HG03139 (cell line): ENCODE measurements around the gene CPZ.

Experiments
- ATAC-seq: cut with Tn5 transposase; IDR thresholded peaks from one replicate; pipeline ENCODE4 v1.9.1; 2021; ENCODE audit not compliant: unreplicated experiment

The CPZ gene

DNA sequence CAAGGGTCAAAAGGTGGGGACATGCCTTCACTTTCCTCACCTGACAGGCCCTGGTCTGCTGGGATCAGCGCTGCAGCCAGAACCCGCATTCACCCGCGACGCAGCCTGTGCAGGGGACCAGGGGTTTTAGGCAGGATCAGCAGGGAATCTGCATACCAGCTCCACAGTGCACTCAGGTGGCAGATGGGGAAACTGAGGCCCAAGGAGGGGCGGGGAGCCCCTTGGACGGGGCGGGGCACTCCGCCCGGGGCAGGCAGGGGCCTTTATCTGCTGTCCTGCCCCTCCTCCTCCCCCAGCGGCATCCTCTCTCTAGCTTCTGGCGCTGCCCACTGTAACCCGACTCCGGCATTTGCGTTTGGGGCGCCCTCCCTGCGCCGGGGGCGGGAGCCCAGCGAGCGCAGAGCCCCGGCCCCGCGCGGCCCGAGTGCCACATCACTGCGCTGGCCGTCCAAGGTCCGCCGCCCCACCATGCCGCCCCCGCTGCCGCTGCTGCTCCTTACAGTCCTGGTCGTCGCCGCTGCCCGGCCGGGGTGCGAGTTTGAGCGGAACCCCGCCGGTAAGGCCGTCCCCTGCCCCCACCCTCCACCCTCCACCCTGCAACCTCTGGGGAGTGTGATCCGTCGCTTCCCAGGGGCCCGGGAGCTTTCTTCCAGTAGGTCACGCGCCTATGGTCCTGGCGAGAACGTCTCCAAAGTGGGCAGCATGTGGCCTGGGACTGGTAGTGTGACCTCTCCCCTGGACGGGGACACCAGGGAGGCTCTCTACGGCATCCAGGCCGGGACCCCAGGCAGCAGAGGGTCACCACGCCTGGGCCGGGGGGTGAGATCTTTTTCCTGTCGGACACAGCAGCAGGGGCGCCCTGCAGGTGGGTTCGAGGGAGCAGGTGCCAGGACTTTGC, at the start of gene CPZ:
Gene CPZ, plus strand, starts transcription at position 400 of the 898 bp plus-strand sequence. Its CDS starts 69 bp downstream, at position 469.
- ATAC-seq = no peak

DNA sequence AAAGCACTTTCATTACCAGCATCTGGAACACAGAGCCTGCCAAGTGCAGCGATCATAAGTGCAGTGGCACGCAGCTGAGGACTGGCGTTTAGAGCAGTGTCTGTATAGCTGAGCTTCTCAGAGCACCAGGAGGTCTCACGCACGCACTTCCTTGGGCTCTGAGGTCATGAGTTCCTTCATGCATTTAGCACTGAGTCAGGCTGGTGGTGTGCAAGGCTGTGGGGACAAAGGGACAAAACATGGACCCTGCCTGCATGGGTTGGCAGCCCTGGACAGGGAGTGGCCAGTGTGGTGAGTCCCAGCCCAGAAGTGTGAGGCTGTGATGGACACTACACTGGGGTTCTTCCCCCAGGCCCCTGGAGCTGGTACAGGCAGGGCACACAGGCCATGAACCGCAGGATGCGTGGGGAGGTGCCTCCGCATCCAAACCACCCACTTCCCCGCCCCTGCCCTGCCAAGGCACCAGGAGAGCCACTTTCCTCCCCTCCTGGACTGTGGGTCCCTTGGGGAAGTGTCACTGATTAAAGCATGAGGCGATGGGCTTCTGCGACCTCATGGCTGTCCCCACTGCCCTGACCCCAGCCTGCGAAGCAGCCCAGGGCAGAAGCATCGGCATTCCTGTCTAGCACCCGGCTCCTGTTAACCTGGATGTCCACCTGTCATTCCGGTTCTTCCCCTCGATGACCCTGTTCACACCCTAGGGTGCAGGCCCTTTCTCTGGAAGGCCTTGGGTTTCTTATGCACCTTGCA, 49.6 kb upstream of the CPZ start:
- no peak for ATAC-seq

DNA sequence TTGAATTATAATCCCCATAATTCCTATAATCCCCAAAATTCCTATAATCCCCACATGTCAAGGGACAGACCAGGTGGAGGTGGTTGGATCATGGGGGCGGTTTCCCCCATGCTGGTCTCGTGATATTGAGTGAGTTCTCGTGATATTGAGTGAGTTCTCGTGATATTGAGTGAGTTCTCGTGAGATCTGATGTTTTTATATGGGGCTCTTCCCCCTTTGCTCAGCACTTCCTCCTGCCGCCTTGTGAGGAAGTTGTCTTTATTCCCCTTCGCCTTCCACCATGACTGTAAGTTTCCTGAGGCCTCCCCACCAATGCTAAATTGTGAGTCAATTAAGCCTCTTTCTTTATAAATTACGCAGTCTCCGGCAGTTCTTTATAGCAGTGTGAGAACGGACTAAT, 48.9 kb upstream of the CPZ start:
- no peak for ATAC-seq

DNA sequence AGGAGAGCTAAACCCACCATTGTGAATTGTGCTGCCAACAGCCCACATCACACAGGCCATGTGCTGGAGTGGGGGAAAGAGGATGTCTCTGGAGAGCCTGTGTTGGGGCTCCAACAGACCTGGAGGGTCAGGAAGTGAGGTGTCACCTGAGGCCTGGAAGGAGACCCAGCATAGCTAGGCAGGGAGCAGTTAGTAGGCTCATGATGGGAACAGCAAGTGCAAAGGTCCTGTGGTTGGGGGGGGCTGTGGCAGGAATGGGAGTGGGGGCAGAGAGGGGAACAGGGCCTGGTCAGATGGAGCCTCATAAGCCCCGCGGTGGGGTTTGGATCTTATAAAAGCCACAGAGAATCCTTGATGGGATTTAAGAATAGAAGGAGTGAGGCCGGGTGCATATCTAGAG, 48.3 kb upstream of the CPZ start:
- no peak for ATAC-seq

DNA sequence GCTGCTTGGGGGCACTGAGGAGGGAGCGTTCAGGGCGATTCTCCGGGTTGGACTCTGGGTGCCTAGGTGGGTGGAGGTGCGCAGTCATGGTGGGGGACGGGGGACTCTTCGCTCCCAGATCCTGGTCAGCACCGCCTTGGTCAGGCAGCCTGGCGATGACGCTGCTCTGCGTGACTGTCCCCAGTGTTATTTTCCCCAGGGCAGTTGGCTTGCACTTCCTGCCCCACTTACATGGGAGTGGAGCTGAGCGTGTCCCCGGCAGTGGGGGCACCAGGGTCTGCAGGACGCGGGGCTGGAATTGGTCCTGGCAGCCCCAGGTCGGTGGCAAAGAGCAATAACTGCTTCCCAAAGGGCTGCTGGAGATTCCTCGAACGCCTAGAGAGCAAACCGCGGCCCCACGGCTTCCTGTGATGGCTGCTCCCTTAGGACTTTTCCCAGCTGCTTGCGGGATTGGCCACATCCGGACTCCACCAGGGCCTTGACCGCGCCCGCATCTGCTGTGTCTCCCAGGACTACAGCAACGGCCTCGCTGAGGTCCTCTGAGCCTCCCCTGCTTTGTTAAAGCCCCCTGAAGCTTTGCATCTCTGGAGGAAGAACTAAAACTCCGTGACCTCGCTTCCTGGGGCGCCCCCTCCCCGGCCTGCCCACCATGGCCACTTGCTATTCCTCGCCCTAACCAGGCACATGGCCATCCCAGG, 47.7 kb upstream of the CPZ start:
- no peak for ATAC-seq

DNA sequence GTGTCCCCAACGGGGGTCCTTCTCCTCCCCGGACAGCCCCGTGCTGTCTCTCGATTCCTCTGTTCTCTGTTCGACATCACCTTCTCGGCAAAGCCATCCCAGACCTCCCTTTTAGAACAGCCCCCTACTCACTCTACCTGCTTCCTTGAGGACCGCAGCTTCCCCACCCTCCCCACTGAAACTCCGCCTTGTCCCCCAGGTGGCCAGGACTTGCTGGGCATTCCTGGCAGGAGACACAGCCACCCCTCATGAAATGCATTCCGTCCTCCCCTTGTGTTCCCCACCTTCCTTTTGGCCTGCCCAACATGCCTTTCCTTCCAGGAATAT, 47.2 kb upstream of the CPZ start:
- ATAC-seq = no peak

DNA sequence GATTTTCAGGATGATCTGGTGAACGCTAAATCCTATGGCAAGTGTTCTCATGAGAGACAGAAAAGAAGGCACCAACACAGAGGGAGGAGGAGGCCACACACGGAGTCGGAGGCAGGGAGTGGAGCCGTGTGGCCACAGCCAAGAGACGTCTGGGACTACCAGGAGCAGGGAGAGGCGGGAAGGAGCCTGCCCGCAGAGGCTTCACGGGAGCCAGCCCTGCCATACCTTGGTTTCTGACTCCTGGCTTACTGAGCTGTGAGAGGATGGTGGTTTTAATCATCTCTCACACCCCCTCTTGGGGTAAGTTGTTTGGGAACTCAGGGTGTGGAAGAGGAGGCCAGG, 45.8 kb upstream of the CPZ start:
- no peak for ATAC-seq

DNA sequence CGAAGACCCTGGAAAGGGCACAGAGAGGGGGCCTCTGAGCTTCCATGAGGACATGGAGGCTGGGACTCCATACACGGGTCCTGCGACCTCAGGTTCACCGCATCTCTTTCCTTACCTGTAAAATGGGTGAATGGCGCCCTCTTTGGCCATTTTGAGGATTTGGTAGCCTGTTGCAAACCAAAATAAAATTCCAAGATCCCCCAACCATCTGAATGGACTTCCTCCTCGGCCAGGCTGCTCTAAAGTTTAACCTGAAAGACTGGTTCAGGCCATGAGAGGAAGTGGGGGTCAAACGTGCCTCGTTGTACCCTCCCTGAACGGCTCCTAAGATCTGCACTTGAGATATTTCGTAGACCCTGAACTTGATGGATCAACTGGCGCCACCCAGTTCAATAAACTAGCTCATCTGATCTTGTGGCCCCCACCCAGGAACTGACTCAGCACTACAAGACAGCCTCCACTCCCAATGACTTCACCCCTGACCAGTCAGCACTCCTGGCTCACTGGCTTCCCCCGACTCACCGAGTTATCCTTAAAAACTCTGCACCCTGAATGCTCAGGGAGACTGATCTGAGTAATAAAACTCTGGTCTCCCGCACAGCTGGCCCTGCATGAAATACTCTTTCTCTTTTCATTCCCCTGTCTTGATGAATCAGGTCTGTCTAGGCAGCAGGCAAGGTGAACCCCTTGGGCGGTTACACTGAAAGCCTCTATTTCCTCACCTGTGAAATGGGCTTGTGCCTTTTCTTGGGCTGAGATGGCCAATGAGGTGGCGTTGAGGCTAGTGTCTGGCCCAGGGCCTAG, 45.3 kb upstream of the CPZ start:
- no peak for ATAC-seq

DNA sequence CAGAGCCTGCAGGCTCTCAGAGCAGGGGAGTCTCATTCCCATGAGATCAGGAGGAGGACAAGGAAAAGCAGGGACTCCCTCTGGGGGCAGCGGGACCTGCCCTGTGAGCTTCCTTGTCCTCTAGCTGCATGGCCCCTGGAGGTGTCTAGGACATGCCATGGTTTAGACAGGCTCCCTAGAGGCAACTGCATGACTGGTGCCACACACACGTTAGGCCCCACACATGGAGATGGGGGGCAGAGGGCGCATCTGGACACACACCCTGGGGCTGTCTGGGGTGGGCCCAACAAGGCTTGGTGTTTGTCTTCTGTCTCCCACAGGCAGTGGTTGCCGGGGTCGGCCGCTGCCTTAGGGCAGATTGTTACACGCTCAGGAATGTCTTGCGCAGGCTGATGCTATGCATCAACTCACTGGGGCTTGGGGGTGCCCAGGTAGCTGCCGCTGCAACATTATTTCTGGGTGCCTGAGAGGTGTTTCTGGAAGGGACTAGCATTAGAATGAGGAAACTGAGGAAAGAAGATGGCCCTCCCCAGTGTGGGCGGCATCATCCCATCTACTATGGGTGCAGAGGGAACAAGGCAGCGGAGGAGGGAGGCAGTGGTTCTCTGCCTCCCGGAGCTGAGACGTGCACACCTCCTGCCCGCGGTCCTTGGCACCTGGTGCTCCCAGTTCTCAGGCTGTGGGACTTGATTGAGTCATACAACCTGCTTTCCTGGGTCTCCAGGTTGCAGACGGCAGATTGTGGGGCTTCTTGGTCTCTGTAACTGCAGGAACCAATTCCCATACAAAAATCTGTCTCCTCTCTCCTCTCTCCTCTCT, 44.4 kb upstream of the CPZ start:
- no peak for ATAC-seq

DNA sequence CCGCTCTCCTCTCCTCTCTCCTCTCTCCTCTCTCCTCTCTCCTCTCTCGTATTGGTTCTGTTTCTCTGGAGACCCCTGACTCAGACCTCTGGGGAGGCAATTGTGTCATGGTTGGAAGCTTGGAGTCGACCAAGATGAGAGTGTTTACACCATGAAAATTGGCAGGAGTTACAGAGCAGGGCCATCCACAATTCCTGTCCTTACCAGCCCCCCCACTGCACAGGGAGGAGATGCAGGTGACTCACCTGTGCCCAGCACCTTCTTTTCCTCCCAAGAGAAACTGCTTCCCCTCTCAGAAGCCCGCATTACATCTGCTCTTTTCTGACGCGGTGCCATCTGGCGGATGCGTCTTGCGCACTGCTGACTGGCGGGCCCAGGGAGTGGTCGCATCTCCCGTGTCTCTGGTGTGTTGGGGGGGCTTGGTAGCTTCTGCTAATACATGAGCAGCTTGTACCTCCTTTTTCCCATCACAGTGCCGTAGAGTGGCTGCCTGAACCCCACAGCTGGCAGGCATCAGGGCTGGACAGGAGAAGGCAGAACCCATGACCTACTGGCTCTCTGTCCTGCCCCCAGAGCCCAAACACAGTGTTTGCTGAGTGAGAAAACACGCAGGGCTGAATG, 43.7 kb upstream of the CPZ start:
- no peak for ATAC-seq

DNA sequence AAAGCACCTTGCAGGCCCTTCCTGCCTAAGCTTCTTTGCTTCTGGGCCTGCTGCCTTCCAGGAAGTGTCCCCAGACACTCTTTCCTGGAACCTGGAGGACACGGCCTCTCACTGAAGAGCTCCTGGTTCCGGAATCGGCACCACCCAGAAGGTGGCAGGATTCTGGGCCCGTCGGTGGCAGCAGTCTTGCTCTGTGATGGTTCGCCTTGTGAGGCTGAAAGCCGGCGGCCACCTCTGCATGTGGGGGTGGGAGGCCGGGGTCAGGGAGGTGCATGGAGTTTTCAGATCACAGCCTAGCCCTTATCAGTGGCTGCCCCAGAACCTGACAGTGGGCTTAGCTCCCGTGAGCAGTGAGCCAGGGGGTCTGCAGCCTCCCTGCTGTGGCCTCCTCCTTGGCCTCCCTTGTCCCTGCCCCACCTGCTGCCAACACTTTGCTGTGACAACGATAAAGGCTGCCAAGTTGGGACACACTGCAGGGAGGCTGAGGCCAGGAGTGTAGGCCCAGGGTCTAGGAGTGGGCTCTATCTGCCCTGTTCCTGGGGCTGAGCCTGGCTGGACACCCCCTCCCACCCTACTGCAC, 43.1 kb upstream of the CPZ start:
- no peak for ATAC-seq

DNA sequence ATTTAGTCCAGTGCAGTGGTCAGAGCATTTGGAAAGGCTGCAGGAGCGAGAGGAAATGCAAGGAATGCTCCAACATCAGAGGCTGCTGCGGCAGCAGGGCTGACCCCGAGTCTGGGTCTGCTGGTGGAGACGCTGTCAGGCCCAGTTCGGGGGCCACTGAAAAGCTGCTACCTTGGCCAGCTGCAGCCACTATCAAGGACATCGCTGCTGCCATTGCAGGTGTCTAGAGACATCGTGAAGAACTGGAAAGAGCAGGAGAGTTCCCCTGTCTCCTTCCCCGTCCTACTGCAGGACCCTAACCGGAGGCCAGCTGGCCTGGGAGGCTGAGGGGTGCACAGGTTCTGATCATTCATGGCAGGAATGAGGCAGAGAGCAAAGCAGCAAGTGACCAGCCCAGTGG, 41.9 kb upstream of the CPZ start:
- ATAC-seq = no peak

DNA sequence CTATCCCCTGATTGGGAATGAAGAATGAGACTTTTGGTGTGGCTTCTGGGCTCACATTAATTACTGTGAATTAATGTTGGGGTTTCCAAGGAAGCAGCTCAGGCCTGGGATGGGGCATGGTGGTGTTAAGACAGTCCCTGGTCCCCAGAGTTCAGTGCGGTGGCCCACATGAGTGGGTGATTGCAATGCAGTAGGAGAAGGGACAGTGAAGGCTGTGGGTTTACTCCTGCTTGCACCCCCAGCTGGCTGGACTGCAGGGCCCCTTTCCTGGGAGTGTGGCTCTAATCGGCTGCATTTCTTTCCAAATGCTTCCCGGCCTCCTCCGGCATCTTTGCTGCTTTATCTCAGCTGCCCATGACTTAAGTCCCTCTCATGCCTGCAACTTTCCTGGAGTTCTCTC, 40.5 kb upstream of the CPZ start:
- ATAC-seq = no peak

DNA sequence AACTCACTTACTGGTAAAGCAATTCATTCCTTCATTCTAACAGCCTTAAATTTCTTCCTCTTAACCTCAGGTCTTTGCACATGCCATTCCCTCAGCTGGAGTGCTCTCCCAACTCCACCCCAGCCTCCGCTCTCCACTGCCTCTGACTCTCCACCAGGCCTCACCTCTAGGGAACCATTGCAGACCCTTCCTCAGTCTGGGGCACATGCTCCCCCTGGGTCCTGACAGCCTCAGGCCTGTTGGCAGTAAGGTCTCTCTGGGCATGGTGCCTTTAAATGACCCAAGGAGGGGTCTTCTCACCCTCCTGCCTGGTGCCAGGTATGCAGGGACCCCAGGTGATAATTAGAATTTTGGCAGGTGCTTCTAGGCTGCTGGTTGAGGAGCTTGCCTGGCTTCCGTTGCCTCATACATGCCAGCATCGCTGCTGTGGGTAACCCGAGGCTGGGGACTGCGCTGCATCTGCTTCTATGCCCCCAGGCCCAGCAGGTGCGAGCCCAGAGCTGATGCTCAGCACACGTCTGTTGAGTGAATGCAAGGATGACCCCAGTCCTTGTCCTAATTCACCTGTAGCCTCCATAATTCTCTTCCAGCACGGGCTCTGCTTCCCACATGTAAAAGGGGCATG, 39.9 kb upstream of the CPZ start:
- no peak for ATAC-seq

DNA sequence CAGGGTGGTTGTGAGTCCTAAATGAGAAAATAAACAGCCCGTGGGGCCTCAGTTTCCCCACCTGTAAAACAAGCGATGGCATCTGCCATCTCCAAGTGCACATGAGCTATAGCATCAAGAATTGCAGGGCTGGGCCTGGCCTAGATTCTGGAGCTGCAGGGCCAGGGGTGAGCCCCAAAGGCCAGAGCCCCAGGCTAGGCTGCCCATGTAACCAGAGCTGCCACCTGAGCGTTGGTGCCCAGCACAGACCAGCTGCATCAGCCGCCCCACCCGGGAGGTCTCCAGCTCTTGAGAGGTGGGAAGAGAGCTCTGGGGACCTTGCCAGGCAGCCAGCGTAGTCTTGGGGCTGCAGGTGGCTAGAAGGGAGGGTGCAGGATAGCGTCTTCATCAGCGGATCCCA, 39.3 kb upstream of the CPZ start:
- ATAC-seq = no peak

DNA sequence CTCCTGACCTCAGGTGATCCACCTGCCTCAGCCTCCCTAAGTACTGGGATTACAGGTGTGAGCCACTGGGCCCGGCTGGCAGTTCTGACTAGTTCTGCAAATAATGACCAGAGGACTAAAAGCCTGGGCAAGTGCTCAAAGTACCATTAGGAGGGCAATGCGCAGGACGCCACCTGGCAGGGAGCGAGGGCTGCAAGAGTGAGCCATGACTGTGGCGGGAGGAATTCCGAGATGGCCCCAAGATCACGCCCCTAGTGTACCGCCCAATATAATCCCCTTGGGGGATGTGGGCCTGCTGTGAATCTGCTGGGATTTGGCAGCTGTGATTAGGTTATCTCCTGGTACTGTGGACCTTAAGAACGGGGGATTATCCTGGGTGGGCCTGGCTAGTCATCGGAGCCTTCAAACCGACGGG, 38.6 kb upstream of the CPZ start:
- ATAC-seq = no peak

DNA sequence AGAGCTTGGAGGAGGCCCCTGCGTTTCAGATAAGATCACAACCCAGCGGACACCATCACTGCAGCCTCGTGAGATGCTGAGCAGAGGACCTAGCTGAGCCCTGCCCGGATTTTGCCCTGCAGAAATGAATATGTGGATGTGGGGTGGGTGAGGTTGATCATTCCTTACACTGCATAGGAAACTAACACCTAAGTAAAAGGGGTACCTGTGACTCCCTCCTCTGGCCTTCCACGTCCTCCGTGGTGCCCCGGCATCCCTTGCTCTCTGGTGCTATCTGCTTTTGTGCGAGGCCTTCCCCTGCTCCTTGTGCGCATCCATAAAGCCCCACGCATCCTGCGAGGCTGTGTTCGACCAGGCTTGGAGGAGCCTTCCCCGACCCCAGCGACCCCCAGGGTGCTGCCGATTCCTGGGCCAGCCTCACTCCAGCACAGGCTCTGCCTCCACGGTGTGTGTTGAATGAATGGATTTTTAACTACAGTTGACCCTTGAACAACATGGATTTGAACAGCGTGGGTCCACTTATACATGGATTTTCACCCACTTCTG, 37.9 kb upstream of the CPZ start:
- no peak for ATAC-seq

DNA sequence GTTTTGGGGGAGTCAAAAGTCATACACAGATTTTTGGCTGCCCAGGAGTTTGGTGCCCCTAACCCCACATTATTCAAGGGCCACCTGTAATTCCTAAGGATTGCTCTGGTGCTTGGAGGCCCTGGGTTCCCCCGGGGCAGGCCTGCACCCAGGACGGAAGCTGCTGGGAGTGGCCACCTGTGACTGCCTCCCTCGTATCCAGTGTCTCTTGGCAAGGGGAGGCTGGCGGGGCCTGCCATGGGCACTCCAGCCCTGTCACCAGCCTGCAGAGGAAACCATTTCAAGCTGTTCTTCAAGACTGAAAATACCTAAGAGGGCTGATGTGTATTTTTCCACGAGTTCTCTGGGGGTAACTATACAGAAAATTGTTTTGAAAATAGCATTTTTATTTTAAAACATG, 36.8 kb upstream of the CPZ start:
- ATAC-seq = no peak
